Measurements from ENCODE around the gene MPDZ. TPM values are rescaled to one million over a fixed set of nuclear protein-coding genes. Genes with fewer than 3 reads are reported as not detected.

Gene MPDZ
- total RNA-seq, 1 experiment from 2014 or later: 16.6 TPM

- Histone ChIP-seq H3K9me3 (ENCODE audit: control insufficient read depth, insufficient read depth, low read depth, low read length) (no peaks in the 10 kb centered on the region), H3K27me3 (ENCODE audit: control insufficient read depth, insufficient read depth, low read length) (no peaks in the 10 kb centered on the region), H3K27ac (ENCODE audit: low read length) (no peak overlapping the region), H3K36me3 (ENCODE audit: control insufficient read depth, insufficient read depth, low read length) (no peaks in the 10 kb centered on the region; the same call in 1 of the 2 replicates), H3K4me3 (ENCODE audit: low read depth in 2 of 2, low read length in 2 of 2) (no peak overlapping the region), H3K4me1 (ENCODE audit: control insufficient read depth, insufficient read depth, low read length) (no peaks in the 10 kb centered on the region)
- in situ Hi-C loops (cut with HindIII; ENCODE audit: low pct_unique_long_range_greater_than_20kb, low sequenced_read_pairs) (no loop called here), intact Hi-C loops (cut with micrococcal nuclease; ENCODE audit: unreplicated experiment) (no loop called here)
- ChIA-PET POLR2A (no interaction called here), CTCF (no interaction called here)
- BruUV-seq (replicated peaks): no TSS peak
- DNase-seq (ENCODE audit: low read depth, low spot score) (no peak), ATAC-seq (no peak)
- TF ChIP-seq, protein P1, sequence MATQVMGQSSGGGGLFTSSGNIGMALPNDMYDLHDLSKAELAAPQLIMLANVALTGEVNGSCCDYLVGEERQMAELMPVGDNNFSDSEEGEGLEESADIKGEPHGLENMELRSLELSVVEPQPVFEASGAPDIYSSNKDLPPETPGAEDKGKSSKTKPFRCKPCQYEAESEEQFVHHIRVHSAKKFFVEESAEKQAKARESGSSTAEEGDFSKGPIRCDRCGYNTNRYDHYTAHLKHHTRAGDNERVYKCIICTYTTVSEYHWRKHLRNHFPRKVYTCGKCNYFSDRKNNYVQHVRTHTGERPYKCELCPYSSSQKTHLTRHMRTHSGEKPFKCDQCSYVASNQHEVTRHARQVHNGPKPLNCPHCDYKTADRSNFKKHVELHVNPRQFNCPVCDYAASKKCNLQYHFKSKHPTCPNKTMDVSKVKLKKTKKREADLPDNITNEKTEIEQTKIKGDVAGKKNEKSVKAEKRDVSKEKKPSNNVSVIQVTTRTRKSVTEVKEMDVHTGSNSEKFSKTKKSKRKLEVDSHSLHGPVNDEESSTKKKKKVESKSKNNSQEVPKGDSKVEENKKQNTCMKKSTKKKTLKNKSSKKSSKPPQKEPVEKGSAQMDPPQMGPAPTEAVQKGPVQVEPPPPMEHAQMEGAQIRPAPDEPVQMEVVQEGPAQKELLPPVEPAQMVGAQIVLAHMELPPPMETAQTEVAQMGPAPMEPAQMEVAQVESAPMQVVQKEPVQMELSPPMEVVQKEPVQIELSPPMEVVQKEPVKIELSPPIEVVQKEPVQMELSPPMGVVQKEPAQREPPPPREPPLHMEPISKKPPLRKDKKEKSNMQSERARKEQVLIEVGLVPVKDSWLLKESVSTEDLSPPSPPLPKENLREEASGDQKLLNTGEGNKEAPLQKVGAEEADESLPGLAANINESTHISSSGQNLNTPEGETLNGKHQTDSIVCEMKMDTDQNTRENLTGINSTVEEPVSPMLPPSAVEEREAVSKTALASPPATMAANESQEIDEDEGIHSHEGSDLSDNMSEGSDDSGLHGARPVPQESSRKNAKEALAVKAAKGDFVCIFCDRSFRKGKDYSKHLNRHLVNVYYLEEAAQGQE (IDR thresholded peaks at IDR 0.05; ENCODE audit: insufficient read depth in 1 of 2, low read depth in 2 of 2, low read length in 1 of 2): no peak
- no peak for TF ChIP-seq SIN3A (IDR thresholded peaks at IDR 0.05; ENCODE audit: borderline replicate concordance, insufficient read depth, low read depth, low read length)
- TF ChIP-seq TCF7L2 (IDR thresholded peaks at IDR 0.05; ENCODE audit: low read depth, low read length): no peak
- TF ChIP-seq POLR2AphosphoS5 (IDR thresholded peaks at IDR 0.05; ENCODE audit: low read depth, low read length): no peak
- TF ChIP-seq, protein P2, sequence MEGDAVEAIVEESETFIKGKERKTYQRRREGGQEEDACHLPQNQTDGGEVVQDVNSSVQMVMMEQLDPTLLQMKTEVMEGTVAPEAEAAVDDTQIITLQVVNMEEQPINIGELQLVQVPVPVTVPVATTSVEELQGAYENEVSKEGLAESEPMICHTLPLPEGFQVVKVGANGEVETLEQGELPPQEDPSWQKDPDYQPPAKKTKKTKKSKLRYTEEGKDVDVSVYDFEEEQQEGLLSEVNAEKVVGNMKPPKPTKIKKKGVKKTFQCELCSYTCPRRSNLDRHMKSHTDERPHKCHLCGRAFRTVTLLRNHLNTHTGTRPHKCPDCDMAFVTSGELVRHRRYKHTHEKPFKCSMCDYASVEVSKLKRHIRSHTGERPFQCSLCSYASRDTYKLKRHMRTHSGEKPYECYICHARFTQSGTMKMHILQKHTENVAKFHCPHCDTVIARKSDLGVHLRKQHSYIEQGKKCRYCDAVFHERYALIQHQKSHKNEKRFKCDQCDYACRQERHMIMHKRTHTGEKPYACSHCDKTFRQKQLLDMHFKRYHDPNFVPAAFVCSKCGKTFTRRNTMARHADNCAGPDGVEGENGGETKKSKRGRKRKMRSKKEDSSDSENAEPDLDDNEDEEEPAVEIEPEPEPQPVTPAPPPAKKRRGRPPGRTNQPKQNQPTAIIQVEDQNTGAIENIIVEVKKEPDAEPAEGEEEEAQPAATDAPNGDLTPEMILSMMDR (IDR thresholded peaks at IDR 0.05): no peak
These were observed 105.9 kb downstream of the MPDZ start for GRCh38 chr9:13173553-13173952.

- no peaks in the 10 kb centered on the region for H3K4me1 ChIP-seq (ENCODE audit: control insufficient read depth, insufficient read depth, low read length)
- in situ Hi-C loops (cut with HindIII; ENCODE audit: low pct_unique_long_range_greater_than_20kb, low sequenced_read_pairs) (no loop called here), intact Hi-C loops (cut with micrococcal nuclease; ENCODE audit: unreplicated experiment) (no loop called here)
- CTCF ChIA-PET: no interaction called here
- no peak overlapping the region for H3K4me3 ChIP-seq (ENCODE audit: low read depth in 2 of 2, low read length in 2 of 2)
- ATAC-seq: no peak
- POLR2A ChIA-PET: no interaction called here
- no peaks in the 10 kb centered on the region for H3K27me3 ChIP-seq (ENCODE audit: control insufficient read depth, insufficient read depth, low read length)
- no peaks in the 10 kb centered on the region for H3K9me3 ChIP-seq (ENCODE audit: control insufficient read depth, insufficient read depth, low read depth, low read length)
- no peak for TF ChIP-seq POLR2AphosphoS5 (IDR thresholded peaks at IDR 0.05; ENCODE audit: low read depth, low read length)
- TF ChIP-seq, protein P2 (IDR thresholded peaks at IDR 0.05): no peak
- no peak for TF ChIP-seq SIN3A (IDR thresholded peaks at IDR 0.05; ENCODE audit: borderline replicate concordance, insufficient read depth, low read depth, low read length)
- TF ChIP-seq, protein P1 (IDR thresholded peaks at IDR 0.05; ENCODE audit: insufficient read depth in 1 of 2, low read depth in 2 of 2, low read length in 1 of 2): no peak
- no peak for TF ChIP-seq TCF7L2 (IDR thresholded peaks at IDR 0.05; ENCODE audit: low read depth, low read length)
- BruUV-seq (replicated peaks): no TSS peak
- H3K27ac ChIP-seq (ENCODE audit: low read length): no peak overlapping the region
- no peak for DNase-seq (ENCODE audit: low read depth, low spot score)
- no peaks in the 10 kb centered on the region; the same call in 1 of the 2 replicates for H3K36me3 ChIP-seq (ENCODE audit: control insufficient read depth, insufficient read depth, low read length)
These were observed 108.2 kb downstream of the MPDZ start for GRCh38 chr9:13171261-13171660.
